GM10266 (cell line): ENCODE data around the gene TMEM207.
"Not testable (repeated sequence)": the region's sequence is repeated elsewhere in the genome, so short reads cannot be mapped to it uniquely, and the experiment has no call there.

Source experiments
- DNase-seq: peaks from one replicate; pipeline ENCODE4 v3.0.0; 2012; ENCODE audit errors: extremely low spot score
- TF ChIP-seq, protein P1 (sequence below): IDR thresholded peaks from 2 replicates; pipeline ENCODE4 v1.5.1; 2012; ENCODE audit warnings: mild to moderate bottlenecking, low read depth; ENCODE audit not compliant: control insufficient read depth, insufficient read depth; ENCODE audit errors: missing control alignments

Gene TMEM207

DNA sequence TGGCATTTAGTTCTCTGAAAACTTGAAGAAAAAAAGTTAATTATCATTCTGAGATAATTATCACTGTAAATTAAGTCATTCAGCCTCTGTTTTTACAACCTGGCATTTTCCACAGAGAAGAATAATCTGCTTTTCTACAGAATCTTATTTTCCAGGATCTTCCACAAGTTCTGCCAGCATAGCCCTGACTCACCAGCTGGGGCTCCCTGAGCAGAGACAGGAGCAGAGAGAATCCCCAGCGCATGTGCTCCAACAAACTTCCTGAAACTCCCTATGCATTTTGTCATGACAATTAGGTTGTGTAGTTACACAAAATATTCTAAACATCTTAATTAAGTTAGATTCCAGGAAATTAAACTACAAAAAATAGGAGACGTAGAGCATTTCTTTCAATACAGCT lies 32.1 kb upstream of the TMEM207 start:
- TF ChIP-seq, protein P1, sequence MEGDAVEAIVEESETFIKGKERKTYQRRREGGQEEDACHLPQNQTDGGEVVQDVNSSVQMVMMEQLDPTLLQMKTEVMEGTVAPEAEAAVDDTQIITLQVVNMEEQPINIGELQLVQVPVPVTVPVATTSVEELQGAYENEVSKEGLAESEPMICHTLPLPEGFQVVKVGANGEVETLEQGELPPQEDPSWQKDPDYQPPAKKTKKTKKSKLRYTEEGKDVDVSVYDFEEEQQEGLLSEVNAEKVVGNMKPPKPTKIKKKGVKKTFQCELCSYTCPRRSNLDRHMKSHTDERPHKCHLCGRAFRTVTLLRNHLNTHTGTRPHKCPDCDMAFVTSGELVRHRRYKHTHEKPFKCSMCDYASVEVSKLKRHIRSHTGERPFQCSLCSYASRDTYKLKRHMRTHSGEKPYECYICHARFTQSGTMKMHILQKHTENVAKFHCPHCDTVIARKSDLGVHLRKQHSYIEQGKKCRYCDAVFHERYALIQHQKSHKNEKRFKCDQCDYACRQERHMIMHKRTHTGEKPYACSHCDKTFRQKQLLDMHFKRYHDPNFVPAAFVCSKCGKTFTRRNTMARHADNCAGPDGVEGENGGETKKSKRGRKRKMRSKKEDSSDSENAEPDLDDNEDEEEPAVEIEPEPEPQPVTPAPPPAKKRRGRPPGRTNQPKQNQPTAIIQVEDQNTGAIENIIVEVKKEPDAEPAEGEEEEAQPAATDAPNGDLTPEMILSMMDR = no peak
- DNase-seq = no peak

DNA sequence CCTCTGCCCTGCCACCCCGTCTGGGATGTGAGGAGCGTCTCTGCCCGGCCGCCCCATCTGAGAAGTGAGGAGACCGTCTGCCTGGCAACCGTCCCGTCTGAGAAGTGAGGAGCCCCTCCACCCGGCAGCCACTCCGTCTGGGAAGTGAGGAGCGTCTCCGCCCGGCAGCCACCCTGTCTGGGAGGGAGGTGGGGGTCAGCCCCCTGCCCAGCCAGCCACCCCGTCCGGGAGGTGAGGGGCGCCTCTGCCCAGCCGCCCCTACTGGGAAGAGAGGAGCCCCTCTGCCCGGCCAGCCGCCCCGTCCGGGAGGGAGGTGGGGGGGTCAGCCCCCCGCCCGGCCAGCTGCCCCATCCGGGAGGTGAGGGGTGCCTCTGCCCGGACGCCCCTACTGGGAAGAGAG lies 23.6 kb upstream of the TMEM207 start:
- not testable (repeated sequence) for DNase-seq

DNA sequence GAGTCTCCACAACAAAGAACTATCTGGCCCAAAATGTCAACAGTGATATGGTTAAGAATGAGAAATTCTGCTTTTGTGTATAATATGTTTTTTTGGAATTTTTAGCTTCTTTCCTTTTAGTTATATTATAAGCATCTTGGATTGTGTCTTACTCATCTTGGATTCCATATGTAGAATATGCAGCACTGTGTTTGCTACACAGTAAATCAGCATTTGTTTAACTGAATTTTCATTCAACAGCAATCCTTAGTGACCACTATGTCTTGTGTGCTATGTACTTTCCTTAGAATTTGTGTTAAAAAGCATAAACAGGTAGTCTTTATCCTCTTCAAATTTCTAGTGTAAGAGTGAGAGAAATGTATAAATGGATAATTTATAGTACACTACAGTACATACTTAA lies 18.2 kb upstream of the TMEM207 start:
- DNase-seq = no peak
- TF ChIP-seq, protein P1 = no peak

DNA sequence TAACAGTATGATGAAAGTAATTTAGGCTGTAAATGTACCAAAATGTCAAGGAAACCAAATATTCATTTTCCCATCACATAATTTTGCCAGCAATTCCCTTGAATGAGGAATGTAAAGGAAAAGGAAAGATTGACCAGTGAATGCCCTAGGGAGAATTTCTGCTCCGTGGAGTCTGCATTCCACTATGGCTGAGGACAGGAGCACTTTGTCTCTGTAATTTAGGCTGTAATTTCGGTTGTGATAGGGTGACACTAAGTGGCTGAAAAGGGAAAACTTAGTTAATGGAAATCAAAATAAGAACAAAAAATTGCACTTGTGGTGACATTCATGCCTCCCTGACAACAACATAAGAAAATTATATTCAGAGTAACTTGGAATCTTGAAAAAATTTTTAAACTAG lies 8.3 kb upstream of the TMEM207 start:
- no peak for DNase-seq

DNA sequence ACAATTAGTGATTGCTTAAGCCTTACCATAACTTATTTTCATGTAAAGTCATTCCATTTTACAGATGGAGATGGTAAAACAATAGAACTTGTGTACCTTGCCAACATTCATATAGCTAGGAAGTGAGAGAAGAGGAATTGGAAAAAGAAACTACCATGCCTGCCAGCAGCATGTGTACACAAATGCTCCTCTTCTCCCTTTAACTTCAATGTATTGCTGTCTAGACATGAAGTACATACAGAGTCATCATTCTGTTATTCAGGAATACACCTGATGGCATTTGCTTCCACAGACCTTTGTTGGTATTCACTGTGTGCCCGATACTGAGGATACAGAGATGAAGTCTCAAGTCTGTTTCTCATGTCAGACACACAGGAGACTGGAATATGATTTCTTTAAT lies 7.1 kb upstream of the TMEM207 start:
- no peak for DNase-seq

More for the DNA sequence above, 8.3 kb upstream of the TMEM207 start:
- TF ChIP-seq, protein P1 = no peak

DNA sequence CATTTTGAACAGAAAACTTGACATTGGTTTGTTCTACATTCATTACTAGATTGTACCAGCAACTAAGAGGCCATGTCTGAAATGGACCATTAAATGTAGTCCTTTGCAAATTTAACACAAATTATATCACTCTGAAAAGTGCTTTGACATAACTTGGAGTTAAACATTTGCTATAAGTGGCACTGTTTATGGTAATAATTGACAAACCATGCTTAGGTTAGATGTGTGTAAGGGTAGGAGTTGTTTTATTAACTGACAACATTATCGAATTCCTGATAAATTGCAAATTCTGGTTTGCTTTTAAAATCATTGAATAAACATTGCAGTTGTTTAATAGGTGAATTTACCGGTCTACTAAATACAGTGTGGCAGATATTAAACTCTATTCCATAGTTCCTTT lies 6.1 kb upstream of the TMEM207 start:
- no peak for DNase-seq
- TF ChIP-seq, protein P1 = no peak

More for the DNA sequence above, 7.1 kb upstream of the TMEM207 start:
- TF ChIP-seq, protein P1 = no peak

DNA sequence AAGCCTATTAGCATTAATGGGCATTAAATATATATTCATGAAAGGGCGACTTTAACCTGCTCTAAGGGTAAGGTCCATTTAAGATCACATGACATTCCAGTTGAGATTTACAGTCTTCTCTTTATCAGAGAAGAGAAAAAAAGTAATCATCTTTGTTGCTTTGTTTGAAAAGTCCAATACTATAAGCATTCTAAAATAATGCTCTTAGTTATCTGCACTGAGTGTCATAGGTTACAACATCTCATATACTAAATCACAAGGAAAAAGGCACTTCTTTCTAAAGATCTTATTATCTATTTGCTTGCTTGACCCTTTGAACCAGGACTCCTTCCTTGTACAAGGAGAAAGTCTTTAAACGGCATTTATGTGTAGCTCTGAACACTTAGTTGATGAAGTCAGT lies 1.4 kb downstream of the TMEM207 start:
- no peak for DNase-seq
- TF ChIP-seq, protein P1 = no peak

DNA sequence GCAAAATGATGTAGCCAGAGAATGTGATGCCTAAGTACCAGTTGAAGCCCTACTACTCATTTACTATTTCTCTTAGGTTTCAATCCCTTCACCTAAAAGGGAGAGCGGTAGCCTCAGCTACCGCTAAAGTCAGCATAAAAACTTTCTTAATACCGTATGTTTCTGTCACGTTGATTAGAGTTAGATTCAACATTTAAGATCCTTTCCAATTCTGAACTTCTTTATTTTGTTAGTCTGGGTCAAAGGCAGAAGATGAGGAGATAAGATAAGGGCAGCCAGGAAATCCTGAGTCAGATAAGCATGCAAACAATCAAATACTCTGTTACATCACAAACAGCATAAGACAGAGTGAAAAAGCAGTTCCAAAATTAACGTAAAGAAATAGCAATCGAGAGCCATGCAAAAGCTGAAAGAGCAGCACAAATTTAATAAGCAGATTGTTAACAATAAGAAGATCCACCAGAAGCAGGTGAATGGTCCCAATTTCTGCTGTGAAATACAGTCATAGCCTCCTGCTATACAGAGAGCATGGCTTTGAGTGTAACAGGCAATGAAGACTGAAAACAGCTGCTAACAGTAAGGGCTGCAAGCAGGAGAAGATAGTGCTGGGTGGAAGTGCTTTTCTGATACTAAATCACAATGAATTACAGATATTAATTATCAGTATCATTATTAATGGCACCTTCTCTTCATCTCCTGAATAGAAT lies 3.0 kb downstream of the TMEM207 start:
- DNase-seq = no peak
- TF ChIP-seq, protein P1 = no peak
